A549 treated with AZD9567 at 1 μM for 4 hours (cell line): ENCODE measurements around the gene COX5A. TPM values are rescaled to one million over a fixed set of nuclear protein-coding genes. Genes with fewer than 3 reads are reported as not detected.

Experiments
- total RNA-seq: library from RNA; stranded (reverse); fragments of 200-300 nt; extraction: Qiagen RNA extraction; gene quantifications from 5 replicates; pipeline ENCODE4 v1.2.3, GENCODE V29; 2022; ENCODE audit not compliant: insufficient read depth

Gene COX5A
- total RNA-seq: 549 to 606 TPM (median 573 TPM) in 5 replicates

DNA sequence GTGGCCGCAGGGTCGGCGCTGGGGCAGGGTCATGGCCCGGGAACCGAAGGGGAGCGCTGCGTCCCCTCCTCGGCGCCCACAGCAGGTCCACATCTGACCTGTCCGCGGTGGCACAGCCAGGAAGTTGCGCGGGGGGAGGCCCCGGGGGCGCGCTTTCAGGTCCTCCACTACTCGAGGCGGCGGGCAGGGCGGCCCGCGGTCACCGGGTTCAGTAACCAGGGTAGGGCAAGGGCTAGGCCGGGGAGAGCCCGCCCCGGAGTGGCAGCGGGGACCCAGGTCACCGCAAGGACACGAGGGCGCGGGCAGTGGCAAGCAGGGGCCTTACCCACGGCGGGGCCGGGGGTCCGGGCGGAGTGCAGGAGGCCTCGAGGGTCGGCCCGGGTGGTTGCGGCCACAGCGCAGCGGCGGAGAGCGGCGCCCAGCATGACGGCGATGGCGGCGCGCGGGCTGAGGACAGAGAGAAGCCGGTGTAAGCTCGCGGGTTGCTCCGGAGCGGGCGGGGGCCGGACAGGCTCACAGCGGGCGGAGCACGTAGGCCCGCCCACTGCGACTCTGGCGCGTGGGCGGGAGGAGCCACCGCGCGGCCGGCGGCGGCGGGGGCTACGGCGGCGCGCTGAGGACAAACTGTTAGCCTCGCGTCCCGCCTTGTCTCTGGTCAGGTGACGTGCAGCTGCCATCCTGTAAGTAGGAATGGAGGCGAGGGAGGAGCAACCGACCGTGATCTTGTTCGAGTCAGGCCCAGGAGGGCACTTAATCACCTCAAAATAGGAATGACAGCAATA, at the start of gene COX5A:
Gene COX5A, minus strand, starts transcription at position 484 of the 782 bp plus-strand sequence. Its CDS starts 59 bp downstream, at position 425.

GRCh38 chr15:74956648-74957475, 19.0 kb upstream of the COX5A start, which contains the start of gene RPP25:
RPP25 (minus strand) TSS chr15:74956772; CDS start chr15:74956583, 189 bp downstream.

DNA sequence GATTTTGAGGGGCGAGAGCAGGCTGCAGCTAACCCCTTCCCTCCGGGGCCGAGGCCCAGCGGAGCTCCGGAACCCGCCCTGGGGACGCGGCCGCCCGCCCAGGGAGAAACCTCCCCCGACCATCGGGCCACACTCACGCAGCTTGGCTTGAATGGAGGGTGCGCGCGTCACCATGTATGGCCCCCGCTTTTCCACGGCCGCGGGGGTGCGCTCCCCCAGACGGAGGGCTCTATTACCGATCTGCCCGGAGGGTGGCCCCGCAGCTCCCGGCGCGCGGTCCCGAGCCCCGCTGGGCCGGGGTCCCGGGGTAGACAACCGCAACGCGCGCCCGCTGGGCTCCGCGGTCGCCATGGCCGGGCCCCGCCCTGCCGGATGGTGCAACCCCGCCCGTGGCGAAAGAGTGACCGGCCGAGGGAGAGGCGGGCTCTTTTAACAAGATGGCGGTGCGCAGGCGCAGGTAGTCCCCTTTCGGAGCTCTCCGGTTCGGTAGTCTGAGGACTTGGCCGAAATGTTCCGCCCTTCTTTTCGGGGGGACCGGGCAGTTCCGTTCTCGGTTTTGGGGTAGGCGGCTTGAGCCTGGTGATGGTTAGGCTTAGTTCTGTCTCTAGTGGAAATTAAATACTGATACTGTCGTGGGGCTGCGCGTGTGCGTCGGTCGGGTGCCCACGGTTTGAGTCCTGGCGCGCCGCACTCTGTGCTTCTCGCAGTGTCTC, 31.3 kb downstream of the COX5A start, which contains the start of gene FAM219B:
Gene FAM219B, minus strand, starts transcription at position 402 of the 713 bp plus-strand sequence. Its CDS starts 51 bp downstream, at position 351.

GRCh38 chr15:74889883-74890664, 47.8 kb downstream of the COX5A start, which contains the start of gene MPI:
MPI (plus strand) TSS chr15:74890042; CDS start chr15:74890074, 32 bp downstream.

DNA sequence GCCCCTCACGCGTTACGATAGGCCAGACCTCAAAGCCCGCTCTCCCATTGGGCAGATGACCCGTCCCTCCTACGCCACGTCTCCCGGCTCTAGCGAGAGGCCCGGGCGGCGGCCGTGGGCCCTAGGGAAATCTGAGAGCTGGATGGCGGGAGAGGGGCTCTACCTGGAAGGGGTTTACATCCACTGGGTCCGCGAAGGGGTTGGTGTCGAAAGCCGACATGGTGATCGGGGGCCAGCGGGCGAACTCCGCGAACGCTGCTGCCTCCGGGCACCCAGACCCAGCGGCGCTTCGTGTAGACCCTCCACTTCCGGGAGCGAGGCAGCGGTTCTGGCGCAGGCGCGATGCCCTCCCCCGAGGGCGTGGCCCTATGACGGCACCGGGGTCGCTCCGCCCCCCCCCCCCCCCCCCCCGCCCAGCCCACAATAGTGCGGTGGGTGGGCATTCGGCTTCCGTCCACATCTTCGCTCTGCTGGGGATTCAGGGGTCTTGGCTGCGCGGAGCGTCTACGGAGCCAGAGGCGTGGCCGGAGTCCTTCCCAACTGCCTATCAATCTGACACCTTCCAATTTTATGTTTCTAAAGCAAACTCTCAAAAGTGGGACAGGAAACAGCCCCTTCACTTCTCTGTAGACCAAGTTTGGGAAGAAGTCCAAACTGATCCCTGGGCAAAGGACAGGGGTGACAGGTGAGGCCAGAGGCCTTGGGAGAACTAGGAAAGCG, 64.7 kb downstream of the COX5A start, which contains the start of gene SCAMP2:
Gene SCAMP2, minus strand, starts transcription at position 330 of the 720 bp plus-strand sequence. Its CDS starts 110 bp downstream, at position 220.

Other genes starting within 250 kb of the COX5A start
- gene EDC3, start 242.0 kb downstream of the COX5A start, total RNA-seq: 18.9 to 23.7 TPM (median 20.1 TPM) in 5 replicates
- 1.2 to 3.9 TPM (median 1.7 TPM) in 5 replicates for gene CYP1A1, start 212.5 kb downstream of the COX5A start, total RNA-seq
- not detected in 5 replicates for gene CYP1A2, start 189.2 kb downstream of the COX5A start, total RNA-seq
- gene CSK, start 156.0 kb downstream of the COX5A start, total RNA-seq: 60.3 to 69.4 TPM (median 64.0 TPM) in 5 replicates
- gene LMAN1L, start 125.2 kb downstream of the COX5A start, total RNA-seq: not detected in 5 replicates
- gene CPLX3, start 111.4 kb downstream of the COX5A start, total RNA-seq: 0.06 to 0.11 TPM (median 0.07 TPM) in 3 of 5 replicates, not detected in the others
- 24.1 to 42.4 TPM (median 39.7 TPM) in 5 replicates for gene ULK3, start 94.9 kb downstream of the COX5A start, total RNA-seq
- gene SCAMP2, start 64.7 kb downstream of the COX5A start, total RNA-seq: 58.6 to 75.9 TPM (median 70.9 TPM) in 5 replicates
- gene MPI, start 48.0 kb downstream of the COX5A start, total RNA-seq: 24.8 to 33.8 TPM (median 31.8 TPM) in 5 replicates
- 32.8 to 41.8 TPM (median 38.4 TPM) in 5 replicates for gene FAM219B, start 31.2 kb downstream of the COX5A start, total RNA-seq
- 14.2 to 27.9 TPM (median 27.3 TPM) in 5 replicates for gene RPP25, start 18.7 kb upstream of the COX5A start, total RNA-seq
- 11.2 to 12.6 TPM (median 12.0 TPM) in 5 replicates for gene SCAMP5, start 57.5 kb upstream of the COX5A start, total RNA-seq
- 16.0 to 20.1 TPM (median 17.6 TPM) in 5 replicates for gene PPCDC, start 85.5 kb upstream of the COX5A start, total RNA-seq